Neutrophil (primary cell): ENCODE measurements around the gene STBD1.

Experiments
- H3K27ac ChIP-seq: fragments of 200-600 bp; sonication (generic); 2 replicates; pipeline ENCODE4 v1.5.1; 2016; ENCODE audit warnings: mild to moderate bottlenecking, moderate library complexity
- H3K27me3 ChIP-seq: fragments of 200-600 bp; sonication (generic); 2 replicates; pipeline ENCODE4 v1.6.0; 2016; ENCODE audit warnings: mild to moderate bottlenecking
- H3K36me3 ChIP-seq: fragments of 200-600 bp; sonication (generic); 2 replicates; pipeline ENCODE4 v1.5.1; 2017
- H3K4me1 ChIP-seq, 2 experiments: fragments of 200-600 bp in 1 of 2; sonication (generic) in 1 of 2; 1 replicate in 1 of 2; 2 replicates in 1 of 2; pipeline versions ENCODE4 v1.5.1 to v1.6.1; 2013 to 2016; ENCODE audit warnings: low read depth in 1 of 2, low read length in 1 of 2, mild to moderate bottlenecking in 1 of 2, moderate library complexity in 1 of 2; ENCODE audit not compliant: control insufficient read depth in 1 of 2, insufficient read depth in 1 of 2
- H3K4me3 ChIP-seq, 2 experiments: fragments of 200-600 bp in 1 of 2; sonication (generic) in 1 of 2; 1 replicate in 1 of 2; 2 replicates in 1 of 2; pipeline ENCODE4 v1.5.1; 2013 to 2016; ENCODE audit warnings: low read depth in 1 of 2, low read length in 1 of 2, mild to moderate bottlenecking in 1 of 2, moderate library complexity in 1 of 2
- H3K9me3 ChIP-seq: fragments of 200-600 bp; sonication (generic); 2 replicates; pipeline ENCODE4 v1.5.1; 2016
- CTCF ChIP-seq: fragments of 200-600 bp; sonication (generic); IDR thresholded peaks from 2 replicates; pipeline ENCODE4 v1.5.1; 2016; ENCODE audit warnings: antibody characterized with exemption

The STBD1 gene

GRCh38 chr4:76292730-76293129 is 13.8 kb upstream of the STBD1 start:
- Histone ChIP-seq H3K9me3 (no peaks in the 10 kb centered on the region), H3K36me3 (no peaks in the 10 kb centered on the region), H3K4me3 (no peak overlapping the region), H3K27me3 (no peaks in the 10 kb centered on the region), H3K27ac (no peak overlapping the region), H3K4me1 (peaks cover 41 to 54% of the 10 kb centered on the region in 2 experiments)
- no peak for TF ChIP-seq CTCF

DNA sequence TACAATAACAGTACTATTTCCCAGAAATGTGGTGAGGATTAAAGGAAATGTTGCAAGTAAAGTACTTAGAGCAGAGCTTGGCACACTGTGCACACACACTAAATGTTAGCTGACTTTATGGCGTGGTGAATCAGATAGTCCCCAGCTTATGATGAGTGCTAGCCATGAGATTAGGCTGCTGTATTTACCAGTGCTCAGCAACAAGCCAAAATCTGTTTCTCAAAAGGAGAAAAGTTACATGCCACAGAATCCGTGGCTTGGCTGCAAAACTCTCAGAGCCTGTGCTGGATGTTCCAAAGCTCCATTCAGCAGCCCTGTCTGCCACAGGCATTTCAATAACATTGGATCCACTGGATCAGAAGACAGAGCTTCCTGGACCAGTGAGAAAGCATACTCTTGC is 12.8 kb upstream of the STBD1 start:
- no peak for TF ChIP-seq CTCF
- Histone ChIP-seq H3K4me3 (no peak overlapping the region), H3K4me1 (peaks cover 44 to 54% of the 10 kb centered on the region in 2 experiments), H3K9me3 (no peaks in the 10 kb centered on the region), H3K27me3 (no peaks in the 10 kb centered on the region), H3K36me3 (no peaks in the 10 kb centered on the region), H3K27ac (no peak overlapping the region)

DNA sequence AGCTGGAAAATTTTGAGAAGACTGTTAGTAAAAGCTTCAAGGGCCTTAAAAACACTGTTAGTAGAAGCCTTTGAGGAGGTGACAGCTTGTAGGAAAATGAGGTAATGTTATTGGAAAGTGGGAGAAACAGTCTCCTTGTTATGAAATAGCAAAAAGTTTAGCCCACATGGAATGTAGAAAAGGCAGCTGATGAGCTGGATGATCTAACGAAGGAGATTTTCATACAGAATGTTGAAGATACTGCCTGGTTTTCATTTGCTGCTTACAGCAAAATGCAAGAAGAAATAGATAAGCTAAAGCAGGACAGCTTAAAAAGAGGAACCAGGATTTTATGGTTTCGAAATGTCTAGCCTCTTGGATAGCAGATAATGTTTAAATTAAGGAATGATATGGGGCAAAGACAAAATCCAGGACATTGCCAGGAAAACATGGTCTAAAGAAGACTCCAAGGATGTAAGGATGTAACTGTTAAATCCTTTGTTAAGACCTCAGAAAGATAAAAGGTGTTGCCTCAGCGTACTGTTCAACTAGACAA is 10.2 kb upstream of the STBD1 start:
- no peaks in the 10 kb centered on the region for H3K36me3 ChIP-seq
- TF ChIP-seq CTCF: no peak

GRCh38 chr4:76298227-76298626 is 8.3 kb upstream of the STBD1 start:
- no peak overlapping the region for H3K27ac ChIP-seq
- H3K36me3 ChIP-seq: no peaks in the 10 kb centered on the region
- no peaks in the 10 kb centered on the region for H3K27me3 ChIP-seq
- TF ChIP-seq CTCF: no peak
- H3K9me3 ChIP-seq: no peaks in the 10 kb centered on the region
- no peak overlapping the region for H3K4me3 ChIP-seq
- peaks cover 46 to 58% of the 10 kb centered on the region in 2 experiments for H3K4me1 ChIP-seq

More for the DNA sequence above, 10.2 kb upstream of the STBD1 start:
- Histone ChIP-seq H3K27ac (no peak overlapping the region), H3K4me3 (no peak overlapping the region), H3K9me3 (no peaks in the 10 kb centered on the region), H3K27me3 (no peaks in the 10 kb centered on the region), H3K4me1 (peaks cover 57 to 65% of the 10 kb centered on the region in 2 experiments)

DNA sequence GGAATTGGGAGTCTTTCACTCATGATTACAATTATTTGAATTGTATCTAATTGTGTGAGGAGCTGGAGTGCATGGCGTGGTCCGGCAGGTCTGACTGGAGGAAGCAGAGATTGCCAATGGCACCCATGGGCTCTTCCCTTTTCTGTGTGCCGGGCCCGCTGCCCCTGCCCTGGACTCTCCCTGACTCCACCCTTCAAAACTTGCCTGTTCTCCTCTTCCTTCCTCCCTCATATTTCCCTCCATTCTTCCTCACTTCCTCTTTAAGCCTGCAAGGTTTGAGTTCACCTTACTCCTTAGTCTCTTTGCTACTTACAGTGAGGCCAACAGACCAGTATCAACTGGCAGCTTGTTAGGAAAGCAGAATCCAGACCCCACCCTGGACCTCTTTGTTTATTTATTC is 6.5 kb upstream of the STBD1 start:
- Histone ChIP-seq H3K27ac (peak overlapping the region; percentile 56), H3K36me3 (no peaks in the 10 kb centered on the region), H3K9me3 (no peaks in the 10 kb centered on the region), H3K4me3 (no peak overlapping the region), H3K27me3 (no peaks in the 10 kb centered on the region), H3K4me1 (peaks cover 47 to 58% of the 10 kb centered on the region in 2 experiments)
- TF ChIP-seq CTCF: no peak
